HepG2 (cell line): ENCODE measurements around the gene SMYD1. TPM values are rescaled to one million over a fixed set of nuclear protein-coding genes. Genes with fewer than 3 reads are reported as not detected.

Experiments used
- ARHGAP35 ChIP-seq: sonication (generic); formaldehyde crosslinking; IDR thresholded peaks from 2 replicates; pipeline ENCODE4 v1.9.0; 2022; ENCODE audit warnings: mild to moderate bottlenecking, inconsistent platforms, moderate library complexity, missing genetic modification reagents, borderline replicate concordance
- CBX5 ChIP-seq: sonication (generic); formaldehyde crosslinking; IDR thresholded peaks from 2 replicates; pipeline ENCODE4 v1.4.0; 2020; ENCODE audit warnings: missing genetic modification reagents, borderline replicate concordance
- DR1 ChIP-seq: sonication (generic); formaldehyde crosslinking; IDR thresholded peaks from 2 replicates; pipeline ENCODE4 v1.8.0; 2021; ENCODE audit warnings: mild to moderate bottlenecking, missing genetic modification reagents, inconsistent platforms
- FOXO1 ChIP-seq: sonication (generic); formaldehyde crosslinking; IDR thresholded peaks from 2 replicates; pipeline ENCODE4 v1.4.0; 2020; ENCODE audit warnings: missing genetic modification reagents
- GABPA ChIP-seq, 2 experiments: IDR thresholded peaks; 2 replicates each; pipeline ENCODE4 v1.6.1; 2011 to 2016; ENCODE audit warnings: low read depth in 2 of 2, low read length in 1 of 2, missing biosample characterization in 1 of 2, missing genetic modification characterization in 1 of 2
- HNRNPK ChIP-seq: fragments of 200-400 bp; formaldehyde crosslinking; IDR thresholded peaks from 2 replicates; pipeline ENCODE4 v1.6.1; 2018; ENCODE audit warnings: low read length, low read depth, moderate library complexity, mild to moderate bottlenecking; ENCODE audit not compliant: poor library complexity, severe bottlenecking
- KDM5B ChIP-seq: sonication (generic); formaldehyde crosslinking; IDR thresholded peaks from 2 replicates; pipeline ENCODE4 v1.4.0; 2020; ENCODE audit warnings: missing genetic modification reagents, mild to moderate bottlenecking, borderline replicate concordance
- KLF9 ChIP-seq: IDR thresholded peaks from 2 replicates; pipeline ENCODE4 v1.6.1; 2016; ENCODE audit warnings: low read depth
- RBAK ChIP-seq: sonication (generic); formaldehyde crosslinking; IDR thresholded peaks from 2 replicates; pipeline ENCODE4 v1.5.1; 2020; ENCODE audit warnings: mild to moderate bottlenecking, missing genetic modification reagents
- RCOR2 ChIP-seq: IDR thresholded peaks from 2 replicates; pipeline ENCODE4 v1.6.1; 2016; ENCODE audit warnings: missing biosample characterization, missing genetic modification reagents
- RORA ChIP-seq: sonication (generic); formaldehyde crosslinking; IDR thresholded peaks from 2 replicates; pipeline ENCODE4 v1.5.0; 2020; ENCODE audit warnings: mild to moderate bottlenecking, missing genetic modification reagents, moderate library complexity
- SALL1 ChIP-seq: sonication (generic); formaldehyde crosslinking; IDR thresholded peaks from 2 replicates; pipeline ENCODE4 v1.8.0; 2022; ENCODE audit warnings: mild to moderate bottlenecking, missing genetic modification reagents
- ZBTB34 ChIP-seq: sonication (generic); formaldehyde crosslinking; IDR thresholded peaks from 2 replicates; pipeline ENCODE4 v1.8.0; 2022; ENCODE audit warnings: mild to moderate bottlenecking, missing genetic modification reagents
- ZBTB39 ChIP-seq: sonication (generic); formaldehyde crosslinking; IDR thresholded peaks from 2 replicates; pipeline ENCODE4 v1.5.0; 2020; ENCODE audit warnings: missing genetic modification reagents
- ZBTB7B ChIP-seq: sonication (generic); formaldehyde crosslinking; IDR thresholded peaks from 2 replicates; pipeline ENCODE4 v1.4.0; 2020; ENCODE audit warnings: missing genetic modification reagents
- ZNF101 ChIP-seq: sonication (generic); formaldehyde crosslinking; IDR thresholded peaks from 2 replicates; pipeline ENCODE4 v1.4.0; 2020; ENCODE audit warnings: mild to moderate bottlenecking, low read depth, missing genetic modification reagents, borderline replicate concordance
- ZNF432 ChIP-seq: sonication (generic); formaldehyde crosslinking; IDR thresholded peaks from 2 replicates; pipeline ENCODE4 v1.5.0; 2020; ENCODE audit warnings: missing genetic modification reagents, mild to moderate bottlenecking, borderline replicate concordance
- ZNF451 ChIP-seq: sonication (generic); formaldehyde crosslinking; IDR thresholded peaks from 2 replicates; pipeline ENCODE4 v1.5.0; 2020; ENCODE audit warnings: mild to moderate bottlenecking, missing genetic modification reagents
- ZNF513 ChIP-seq: sonication (generic); formaldehyde crosslinking; conservative IDR thresholded peaks from 2 replicates; pipeline ENCODE4 v1.5.0; 2020; ENCODE audit warnings: missing genetic modification reagents
- ZNF616 ChIP-seq: sonication (generic); formaldehyde crosslinking; IDR thresholded peaks from 2 replicates; pipeline ENCODE4 v1.5.0; 2020; ENCODE audit warnings: low read depth, mild to moderate bottlenecking, missing genetic modification reagents
- polyA plus RNA-seq, 8 experiments: library from polyadenylated mRNA; depleted of rRNA in 3 of 8; stranded (reverse) in 7 of 8; unstranded in 1 of 8; fragments of >200 nt; fragmentation: Illumina TruSeq in 4 of 8; extraction: Trizol in 4 of 8; gene quantifications; 2 replicates each; pipeline versions ENCODE4 v1.2.1 to v1.2.3, GENCODE V29; 2011 to 2016; ENCODE audit warnings: low read depth in 4 of 8, missing spikeins in 1 of 8, mixed read lengths in 1 of 8; ENCODE audit not compliant: insufficient read depth in 1 of 8
- total RNA-seq, 5 experiments: library from RNA; depleted of rRNA; stranded (reverse); fragments of >200 nt; fragmentation: Illumina TruSeq; extraction: Trizol; gene quantifications; 2 replicates each; pipeline ENCODE4 v1.2.3, GENCODE V29; 2016; ENCODE audit warnings: low read depth in 1 of 5
- TF ChIP-seq, protein P1 (sequence below): sonication (generic); formaldehyde crosslinking; IDR thresholded peaks from 2 replicates; pipeline ENCODE4 v1.5.1; 2020; ENCODE audit warnings: mild to moderate bottlenecking, missing genetic modification reagents

The SMYD1 gene
- total and polyA plus RNA-seq, 2 of the 13 experiments (the other 11 are each of a cell fraction or from before 2014, with no cell fraction given): not detected

DNA sequence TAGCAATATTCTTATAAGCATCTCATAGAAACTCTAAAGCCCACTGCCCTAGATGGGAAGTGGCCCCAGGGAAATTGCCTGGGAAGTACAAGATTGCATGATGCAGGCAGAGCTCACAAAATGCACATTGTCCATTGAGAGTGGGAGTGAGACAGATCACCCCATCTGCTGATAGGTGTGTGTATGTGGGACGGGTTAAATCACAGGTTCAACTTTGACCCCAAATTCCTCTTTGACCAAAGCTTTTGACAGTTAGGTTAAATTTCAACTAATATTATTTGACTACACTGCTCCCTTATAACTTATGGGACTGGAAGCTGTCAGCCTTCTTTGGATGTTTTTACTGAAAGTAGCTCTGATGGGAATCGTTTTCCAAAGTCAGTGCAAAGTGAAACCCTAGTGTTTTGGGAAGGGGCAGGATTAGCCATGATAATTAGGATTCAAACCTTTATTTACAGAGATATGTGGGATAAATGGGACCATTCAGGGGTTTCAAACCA is 71.6 kb downstream of the SMYD1 start (continued):
- TF ChIP-seq, protein P1, sequence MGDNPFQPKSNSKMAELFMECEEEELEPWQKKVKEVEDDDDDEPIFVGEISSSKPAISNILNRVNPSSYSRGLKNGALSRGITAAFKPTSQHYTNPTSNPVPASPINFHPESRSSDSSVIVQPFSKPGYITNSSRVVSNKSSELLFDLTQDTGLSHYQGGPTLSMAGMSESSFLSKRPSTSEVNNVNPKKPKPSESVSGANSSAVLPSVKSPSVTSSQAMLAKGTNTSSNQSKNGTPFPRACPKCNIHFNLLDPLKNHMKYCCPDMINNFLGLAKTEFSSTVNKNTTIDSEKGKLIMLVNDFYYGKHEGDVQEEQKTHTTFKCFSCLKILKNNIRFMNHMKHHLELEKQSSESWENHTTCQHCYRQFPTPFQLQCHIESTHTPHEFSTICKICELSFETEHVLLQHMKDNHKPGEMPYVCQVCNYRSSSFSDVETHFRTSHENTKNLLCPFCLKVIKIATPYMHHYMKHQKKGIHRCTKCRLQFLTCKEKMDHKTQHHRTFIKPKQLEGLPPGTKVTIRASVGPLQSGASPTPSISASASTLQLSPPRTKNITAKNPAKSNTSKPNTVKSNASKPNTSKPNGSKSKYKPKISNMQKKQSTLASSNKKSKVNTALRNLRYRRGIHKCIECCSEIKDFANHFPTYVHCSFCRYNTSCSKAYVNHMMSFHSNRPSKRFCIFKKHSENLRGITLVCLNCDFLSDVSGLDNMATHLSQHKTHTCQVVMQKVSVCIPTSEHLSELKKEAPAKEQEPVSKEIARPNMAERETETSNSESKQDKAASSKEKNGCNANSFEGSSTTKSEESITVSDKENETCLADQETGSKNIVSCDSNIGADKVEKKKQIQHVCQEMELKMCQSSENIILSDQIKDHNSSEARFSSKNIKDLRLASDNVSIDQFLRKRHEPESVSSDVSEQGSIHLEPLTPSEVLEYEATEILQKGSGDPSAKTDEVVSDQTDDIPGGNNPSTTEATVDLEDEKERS (CRISPR knock-in tag): no peak
- TF ChIP-seq ZNF432: no peak
- no peak for TF ChIP-seq HNRNPK
- TF ChIP-seq CBX5: peak; percentile 70; the same call in 1 of the 2 replicates
- no peak for TF ChIP-seq GABPA (IDR thresholded peaks at IDR 0.05; ENCODE audit: low read depth, low read length)
- peak; percentile 43; the same call in 1 of the 2 replicates for TF ChIP-seq GABPA (CRISPR knock-in tag; IDR thresholded peaks at IDR 0.05; ENCODE audit: low read depth)
- no peak for TF ChIP-seq ZNF101
- TF ChIP-seq FOXO1 (CRISPR knock-in tag): peak; percentile 80
- no peak for TF ChIP-seq ZNF451 (CRISPR knock-in tag)
- no peak for TF ChIP-seq ZNF513 (CRISPR knock-in tag)
- no peak for TF ChIP-seq KLF9 (CRISPR knock-in tag)
- peak; percentile 95 for TF ChIP-seq SALL1 (CRISPR knock-in tag)
- no peak for TF ChIP-seq RBAK (CRISPR knock-in tag)
- TF ChIP-seq RCOR2 (CRISPR knock-in tag): peak; percentile 79; the same call in 1 of the 2 replicates
- no peak for TF ChIP-seq KDM5B (CRISPR knock-in tag)
- no peak for TF ChIP-seq ZNF616
- no peak for TF ChIP-seq DR1 (CRISPR knock-in tag)
- no peak for TF ChIP-seq ZBTB39
- no peak for TF ChIP-seq ARHGAP35 (CRISPR knock-in tag)
- no peak for TF ChIP-seq RORA (CRISPR knock-in tag)
- peak; percentile 85 for TF ChIP-seq ZBTB7B (CRISPR knock-in tag)
- no peak for TF ChIP-seq ZBTB34
